Measurements from ENCODE around the gene CNTNAP2. TPM values are rescaled to one million over a fixed set of nuclear protein-coding genes. Genes with fewer than 3 reads are reported as not detected.

CNTNAP2 gene
- total RNA-seq, 4 donors from 2014 or later, result 0.29 to 0.88 (median 0.33) TPM; not detected in 1

DNA sequence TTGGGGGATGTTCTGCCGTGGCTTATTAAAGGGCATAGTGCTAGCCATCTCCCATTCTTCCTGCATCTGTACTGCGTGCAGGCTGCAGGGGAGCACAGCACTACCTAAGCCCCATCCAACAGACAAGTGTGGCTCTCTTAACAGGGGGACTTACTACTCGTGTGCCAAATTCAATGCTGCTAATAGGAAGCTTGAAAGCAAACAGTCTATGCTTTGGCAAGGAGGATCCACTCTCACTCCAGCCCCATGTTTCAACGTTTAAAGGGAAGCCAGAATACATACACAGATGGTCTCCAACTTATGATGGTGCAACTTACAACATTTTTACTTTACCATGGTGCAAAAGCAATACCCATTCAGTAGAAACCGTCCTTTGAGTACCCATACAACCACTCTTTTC, 2245.9 kb downstream of the CNTNAP2 start:
- TF ChIP-seq, protein P1, sequence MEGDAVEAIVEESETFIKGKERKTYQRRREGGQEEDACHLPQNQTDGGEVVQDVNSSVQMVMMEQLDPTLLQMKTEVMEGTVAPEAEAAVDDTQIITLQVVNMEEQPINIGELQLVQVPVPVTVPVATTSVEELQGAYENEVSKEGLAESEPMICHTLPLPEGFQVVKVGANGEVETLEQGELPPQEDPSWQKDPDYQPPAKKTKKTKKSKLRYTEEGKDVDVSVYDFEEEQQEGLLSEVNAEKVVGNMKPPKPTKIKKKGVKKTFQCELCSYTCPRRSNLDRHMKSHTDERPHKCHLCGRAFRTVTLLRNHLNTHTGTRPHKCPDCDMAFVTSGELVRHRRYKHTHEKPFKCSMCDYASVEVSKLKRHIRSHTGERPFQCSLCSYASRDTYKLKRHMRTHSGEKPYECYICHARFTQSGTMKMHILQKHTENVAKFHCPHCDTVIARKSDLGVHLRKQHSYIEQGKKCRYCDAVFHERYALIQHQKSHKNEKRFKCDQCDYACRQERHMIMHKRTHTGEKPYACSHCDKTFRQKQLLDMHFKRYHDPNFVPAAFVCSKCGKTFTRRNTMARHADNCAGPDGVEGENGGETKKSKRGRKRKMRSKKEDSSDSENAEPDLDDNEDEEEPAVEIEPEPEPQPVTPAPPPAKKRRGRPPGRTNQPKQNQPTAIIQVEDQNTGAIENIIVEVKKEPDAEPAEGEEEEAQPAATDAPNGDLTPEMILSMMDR (IDR thresholded peaks at IDR 0.05), result no peak
- TF ChIP-seq POLR2A (IDR thresholded peaks at IDR 0.05), result no peak
- no peaks in the 10 kb centered on the region for H3K9me3 ChIP-seq
- no peaks in the 10 kb centered on the region for H3K4me1 ChIP-seq
- H3K27ac ChIP-seq, result no peak overlapping the region
- no peaks in the 10 kb centered on the region for H3K27me3 ChIP-seq
- 83 to 93% methylated on average over 4 to 5 of the region's 5 CpGs for WGBS, 2 donors
- H3K4me3 ChIP-seq (replicated peaks in 1 of 3), result no peak overlapping the region
- H3K36me3 ChIP-seq, result no peaks in the 10 kb centered on the region
- intact Hi-C loops (cut with DNase I), result no loop called here
- DNase-seq, result no peak

DNA sequence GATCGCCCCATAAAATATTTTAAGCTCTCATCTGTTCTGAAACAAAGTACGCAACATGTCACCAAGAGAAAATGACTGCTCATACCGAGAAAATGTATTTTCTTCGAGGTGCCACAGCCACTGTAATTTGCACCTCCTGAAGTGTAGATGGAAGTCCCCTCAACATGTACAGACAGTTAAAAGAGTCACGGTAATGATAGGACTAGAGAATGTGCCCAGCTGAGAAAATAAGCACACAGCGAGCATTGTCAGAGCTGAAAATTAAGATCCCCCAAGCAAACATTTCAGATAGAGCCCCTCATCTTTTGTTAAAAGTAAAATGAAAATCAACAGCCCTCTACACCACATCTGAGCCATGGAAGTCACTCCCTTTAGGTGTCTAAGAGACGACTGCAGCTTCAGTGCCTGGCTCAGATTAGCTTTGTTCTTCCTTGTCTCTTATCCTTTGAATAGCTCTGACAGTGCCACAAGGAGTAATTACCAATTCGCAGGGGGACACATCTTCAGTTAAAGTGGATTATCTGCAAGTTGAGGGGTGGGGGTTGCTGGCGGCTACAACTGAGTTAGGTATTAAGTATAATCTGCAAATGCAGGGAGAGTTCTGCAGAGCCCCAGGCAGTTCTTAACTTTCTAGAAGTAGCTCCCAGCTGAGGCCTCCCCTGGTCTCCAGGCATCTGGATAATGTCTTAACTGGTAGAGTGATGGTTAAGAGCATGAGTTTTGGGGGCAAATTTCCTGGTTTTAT, 2251.3 kb downstream of the CNTNAP2 start:
- Histone ChIP-seq H3K27me3 (no peaks in the 10 kb centered on the region), H3K9me3 (no peaks in the 10 kb centered on the region), H3K27ac (no peak overlapping the region), H3K36me3 (no peaks in the 10 kb centered on the region), H3K4me3 (replicated peaks in 1 of 3) (no peak overlapping the region), H3K4me1 (no peaks in the 10 kb centered on the region)
- no peak for DNase-seq
- TF ChIP-seq, protein P1 (IDR thresholded peaks at IDR 0.05), result no peak
- no peak for TF ChIP-seq POLR2A (IDR thresholded peaks at IDR 0.05)
- 84 to 87% methylated on average over 9 of the region's 9 CpGs for WGBS, 2 donors
- intact Hi-C loops (cut with DNase I), result no loop called here

DNA sequence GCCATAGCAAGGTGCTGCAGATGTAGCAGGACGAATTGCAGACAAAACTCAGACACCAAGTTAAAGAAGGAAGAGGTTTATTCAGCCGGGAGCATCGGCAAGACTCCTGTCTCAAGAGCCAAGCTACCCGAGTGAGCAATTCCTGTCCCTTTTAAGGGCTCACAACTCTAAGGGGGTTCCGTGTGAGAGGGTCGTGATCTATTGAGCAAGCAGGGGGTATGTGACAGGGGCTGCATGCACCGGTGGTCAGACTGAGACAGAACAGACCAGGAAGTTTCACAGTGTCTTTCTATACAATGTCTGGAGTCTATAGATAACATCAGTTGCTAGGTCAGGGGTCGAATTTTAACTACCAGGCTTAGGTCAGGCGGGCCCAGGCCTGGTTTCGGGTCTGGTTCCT, 2252.0 kb downstream of the CNTNAP2 start:
- no peak for DNase-seq
- 79 to 90% methylated on average over 10 of the region's 10 CpGs for WGBS, 2 donors
- no peak for TF ChIP-seq POLR2A (IDR thresholded peaks at IDR 0.05)
- TF ChIP-seq, protein P1 (IDR thresholded peaks at IDR 0.05), result no peak
- no peak overlapping the region for H3K4me3 ChIP-seq (replicated peaks in 1 of 3)
- intact Hi-C loops (cut with DNase I), result no loop called here
- no peaks in the 10 kb centered on the region for H3K4me1 ChIP-seq
- no peak overlapping the region for H3K27ac ChIP-seq
- H3K9me3 ChIP-seq, result no peaks in the 10 kb centered on the region
- H3K36me3 ChIP-seq, result no peaks in the 10 kb centered on the region
- no peaks in the 10 kb centered on the region for H3K27me3 ChIP-seq

DNA sequence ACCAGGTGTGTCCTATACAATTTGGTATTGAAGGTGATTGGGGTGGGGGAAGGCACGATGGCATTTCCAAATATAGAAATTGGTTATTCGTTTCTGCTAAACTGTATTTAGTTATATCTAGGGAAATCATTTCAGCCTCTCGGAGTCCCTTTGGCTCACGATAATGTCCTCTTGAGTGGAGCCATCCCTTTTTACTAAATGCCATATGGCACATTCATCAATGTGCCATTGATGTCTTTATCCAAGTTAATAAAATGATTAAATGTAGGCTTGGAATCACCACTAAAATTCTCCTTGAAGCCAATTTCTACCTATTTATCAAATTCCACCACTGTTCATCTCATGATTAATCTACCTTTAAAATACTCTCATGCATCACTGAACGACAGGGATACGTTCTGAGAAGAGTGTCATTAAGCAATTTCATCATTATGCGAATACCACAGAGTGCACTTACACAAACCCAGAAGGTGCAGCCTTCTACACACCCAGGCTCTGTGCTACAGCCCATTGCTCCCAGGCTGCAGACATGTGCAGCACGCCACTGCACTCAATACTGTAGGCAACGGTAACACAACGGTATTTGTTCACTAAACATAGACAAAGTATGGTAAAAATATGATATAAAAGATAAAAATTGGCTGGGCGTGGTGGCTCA, 2254.8 kb downstream of the CNTNAP2 start:
- 86 to 89% methylated on average over 11 of the region's 11 CpGs for WGBS, 2 donors
- no peak for DNase-seq
- Histone ChIP-seq H3K4me3 (replicated peaks in 1 of 3) (no peak overlapping the region), H3K27ac (no peak overlapping the region), H3K36me3 (no peaks in the 10 kb centered on the region), H3K4me1 (no peaks in the 10 kb centered on the region), H3K27me3 (no peaks in the 10 kb centered on the region), H3K9me3 (no peaks in the 10 kb centered on the region)
- intact Hi-C loops (cut with DNase I), result no loop called here
- TF ChIP-seq, protein P1 (IDR thresholded peaks at IDR 0.05), result no peak
- no peak for TF ChIP-seq POLR2A (IDR thresholded peaks at IDR 0.05)
